ENCODE measurements around the gene GTF2H1.

DNA sequence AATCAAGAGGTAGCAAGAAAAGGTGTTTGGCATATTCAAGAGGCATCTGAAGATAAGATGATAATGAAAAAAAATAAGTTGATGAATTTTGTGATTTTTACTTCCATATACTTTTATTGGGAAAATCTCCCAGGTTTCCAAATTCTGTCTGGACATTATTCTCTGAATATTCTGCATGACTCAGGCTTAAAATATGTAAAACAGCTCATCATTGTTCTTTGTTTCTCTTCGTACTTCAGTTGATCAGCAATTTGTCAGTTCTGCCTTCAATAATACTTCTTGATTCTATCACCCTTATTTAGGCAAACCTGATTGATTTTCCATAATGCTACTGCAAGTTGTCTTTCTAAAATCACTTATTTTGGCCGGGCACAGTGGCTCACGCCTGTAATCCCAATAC, 30.2 kb downstream of the GTF2H1 start:
- no peak for TF ChIP-seq GATA2 (IDR thresholded peaks at IDR 0.05; ENCODE audit: low read depth, low read length)
- TF ChIP-seq GATA3 (IDR thresholded peaks at IDR 0.05; ENCODE audit: low read depth, low read length): no peak
